Stimulated activated CD8-positive, alpha-beta memory T cell treated with anti-CD3 and anti-CD28 coated beads, Interleukin-12 subunit alpha, Interleukin-12 subunit beta, amount 100 ng/mL, for 24 hours (primary cell): Measurements from ENCODE around the gene ADORA2A.

Experiments
- DNase-seq: peaks from one replicate; pipeline ENCODE4 v3.0.0-alpha.2; 2020; ENCODE audit errors: extremely low read depth

Gene ADORA2A

DNA sequence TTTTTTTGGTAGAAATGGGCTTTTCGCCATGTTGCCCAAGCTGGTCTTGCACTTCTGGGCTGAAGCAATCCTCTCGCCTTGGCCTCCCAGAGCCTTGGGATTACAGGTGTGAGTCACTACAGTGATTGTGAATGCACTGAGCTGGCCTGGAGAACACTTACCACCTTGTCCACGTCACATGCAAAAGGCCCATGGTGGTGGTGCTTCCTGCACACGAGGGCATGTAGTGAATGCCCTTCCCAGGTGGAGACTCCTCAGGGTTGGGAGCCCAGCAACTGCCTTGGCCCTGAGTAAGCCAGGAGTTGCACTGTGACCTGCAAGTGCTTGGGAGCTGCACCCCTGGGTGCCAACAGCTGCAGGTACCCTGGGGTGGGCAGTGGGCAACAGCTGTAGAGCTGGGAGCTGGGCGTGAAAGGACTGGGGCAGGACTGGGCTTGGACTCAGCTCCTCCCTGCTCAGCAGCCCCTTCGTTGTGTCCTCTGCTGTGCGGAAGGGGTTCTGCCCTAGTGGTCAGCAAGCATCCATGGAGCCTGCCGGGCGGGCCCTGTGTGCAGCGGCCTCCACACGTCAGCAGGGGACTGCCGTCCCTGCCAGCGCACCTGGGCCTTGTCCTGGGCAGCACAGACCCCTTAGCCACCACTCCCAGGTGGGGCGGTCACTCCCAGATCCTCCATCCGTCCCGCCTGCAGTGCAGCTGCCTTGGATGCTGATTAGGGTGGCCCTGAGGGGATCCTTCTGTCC, 9.3 kb upstream of the ADORA2A start:
- no peak for DNase-seq

DNA sequence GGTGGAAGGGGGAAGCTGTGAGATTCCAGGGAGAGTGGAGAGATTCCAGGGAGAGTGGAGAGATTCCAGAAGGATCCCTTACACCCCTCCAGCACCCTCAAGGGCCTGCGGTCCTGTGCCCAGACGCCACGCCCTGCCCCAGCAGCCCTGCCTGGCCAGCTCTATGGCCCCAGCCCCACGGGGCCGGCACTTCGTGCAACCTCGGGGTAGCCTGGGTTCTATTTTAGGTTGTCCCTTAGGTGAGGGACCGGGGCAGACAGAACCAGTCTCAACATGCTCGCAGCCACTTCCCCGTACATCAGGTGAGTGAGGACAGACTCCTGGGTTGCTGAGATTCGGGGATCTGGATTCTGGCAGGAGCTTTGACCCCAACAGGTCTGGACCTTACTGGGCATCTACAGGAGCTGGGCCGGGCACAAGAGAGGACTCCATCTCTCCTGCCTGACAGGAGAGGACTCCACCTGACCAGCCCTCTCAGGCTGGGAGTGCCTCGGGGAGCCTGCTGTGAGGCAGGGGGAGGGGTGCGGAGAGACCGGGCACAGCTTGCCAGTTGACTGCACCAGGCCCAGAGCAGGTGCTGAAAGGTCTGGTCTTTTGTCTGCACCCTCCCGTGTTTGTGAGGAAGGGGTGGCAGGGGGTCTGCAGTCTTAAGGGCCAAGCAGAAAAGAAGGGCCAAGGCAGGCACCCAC, 8.5 kb upstream of the ADORA2A start:
- DNase-seq, result no peak

DNA sequence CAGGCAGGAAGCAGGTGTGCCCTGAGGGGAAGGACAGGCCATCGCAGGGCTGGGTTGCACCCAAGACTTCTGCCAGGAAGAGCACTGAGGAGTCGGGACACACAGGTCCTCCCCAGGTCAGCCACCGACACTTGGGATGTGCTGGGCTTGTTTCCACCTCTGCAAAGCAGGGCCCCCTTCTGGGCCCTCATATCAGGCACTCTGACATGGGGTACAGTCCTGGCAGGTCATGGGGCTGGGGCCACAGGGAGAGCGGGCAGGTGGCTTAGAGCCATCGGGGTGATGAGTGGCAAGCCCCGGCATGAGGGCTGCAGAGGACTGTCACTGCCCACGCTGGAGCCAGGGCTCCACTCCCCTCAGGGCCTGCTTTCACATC, 7.9 kb upstream of the ADORA2A start:
- DNase-seq, result no peak

DNA sequence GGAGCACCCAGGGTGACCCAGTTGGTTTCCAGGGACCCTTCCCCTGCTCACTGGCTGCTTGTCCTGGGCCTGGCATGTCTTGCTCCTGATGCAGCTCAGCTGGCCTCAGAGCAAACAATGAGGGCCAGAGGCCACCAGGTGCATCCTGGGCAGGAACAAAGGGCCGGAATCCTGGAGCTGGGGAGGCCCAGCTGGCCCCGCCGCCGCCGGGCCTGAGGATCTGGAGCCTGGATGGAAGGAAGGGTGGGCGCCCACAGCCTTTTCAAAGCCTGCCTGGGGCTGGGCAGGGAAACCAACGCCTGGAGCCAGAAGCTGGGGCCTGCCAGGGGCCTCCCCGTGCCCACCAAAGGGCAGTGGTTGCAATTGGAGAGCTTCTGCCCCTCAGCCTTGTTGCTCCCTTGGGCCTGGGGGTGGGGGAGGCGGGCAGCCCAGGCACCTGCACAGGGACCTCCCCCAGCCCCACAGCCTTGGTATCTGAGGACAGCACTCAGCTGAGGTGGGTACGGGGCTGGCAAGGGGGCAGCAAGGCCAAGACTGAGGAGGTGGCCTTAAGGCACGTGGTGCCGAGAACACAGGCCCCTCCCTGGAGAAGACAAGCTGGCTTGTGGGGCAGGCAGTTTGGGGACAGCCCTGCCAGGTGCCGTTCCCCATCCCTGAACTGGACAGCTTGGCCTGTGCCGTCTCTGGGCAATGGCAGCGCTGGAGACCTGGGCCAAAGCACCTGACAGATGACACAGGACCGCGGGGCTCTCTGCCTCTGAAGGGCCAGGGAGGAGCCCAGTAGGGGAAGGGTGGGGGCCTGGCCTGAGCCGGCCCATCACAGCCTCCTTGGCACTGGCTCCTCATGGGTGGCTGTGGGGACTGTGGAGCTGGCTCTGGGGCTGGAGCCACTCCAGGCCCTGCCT, 7.1 kb upstream of the ADORA2A start:
- DNase-seq, result no peak

DNA sequence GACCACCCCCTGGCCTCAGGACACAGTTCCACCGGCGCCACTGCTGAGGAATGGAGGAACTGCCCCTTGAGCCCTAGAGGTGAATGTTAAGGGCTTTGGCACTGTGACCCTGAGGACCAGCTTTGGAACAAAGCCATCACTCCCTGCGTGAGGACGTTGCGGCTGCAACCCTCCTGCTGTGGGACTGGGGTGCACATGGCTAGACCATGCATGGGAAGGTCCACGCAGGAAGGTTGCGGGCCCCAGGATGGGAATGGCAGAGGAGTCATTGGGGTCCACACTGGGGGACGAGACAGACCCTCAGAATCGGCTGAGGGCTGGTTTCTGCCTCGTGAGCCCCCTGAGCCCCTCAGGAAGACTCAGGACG, 6.4 kb upstream of the ADORA2A start:
- DNase-seq, result no peak

DNA sequence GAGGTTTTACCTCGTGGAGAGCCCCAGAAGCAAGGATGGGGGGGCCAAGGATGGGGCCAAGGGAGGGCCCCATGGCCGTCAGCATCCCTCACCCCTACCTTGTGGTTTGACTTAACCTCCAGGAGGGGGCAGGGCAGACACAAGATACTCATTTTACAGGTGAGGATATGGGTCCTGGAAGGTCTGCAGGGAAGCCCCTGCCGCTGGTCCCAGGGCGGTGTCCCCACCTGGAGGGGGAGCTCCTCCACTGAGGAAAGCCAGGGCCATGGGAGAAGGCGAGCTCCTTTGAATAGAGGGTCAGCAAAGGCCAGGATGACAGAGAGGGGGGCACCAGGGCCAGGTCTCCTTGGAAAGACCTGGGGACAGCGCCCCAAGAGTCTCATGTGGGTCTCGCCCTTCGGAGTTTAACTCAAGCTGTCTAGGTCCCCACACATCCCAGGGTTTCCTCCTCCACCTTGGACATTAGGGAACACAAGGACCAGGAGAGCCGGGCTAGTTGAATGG, 5.9 kb upstream of the ADORA2A start:
- DNase-seq, result no peak

DNA sequence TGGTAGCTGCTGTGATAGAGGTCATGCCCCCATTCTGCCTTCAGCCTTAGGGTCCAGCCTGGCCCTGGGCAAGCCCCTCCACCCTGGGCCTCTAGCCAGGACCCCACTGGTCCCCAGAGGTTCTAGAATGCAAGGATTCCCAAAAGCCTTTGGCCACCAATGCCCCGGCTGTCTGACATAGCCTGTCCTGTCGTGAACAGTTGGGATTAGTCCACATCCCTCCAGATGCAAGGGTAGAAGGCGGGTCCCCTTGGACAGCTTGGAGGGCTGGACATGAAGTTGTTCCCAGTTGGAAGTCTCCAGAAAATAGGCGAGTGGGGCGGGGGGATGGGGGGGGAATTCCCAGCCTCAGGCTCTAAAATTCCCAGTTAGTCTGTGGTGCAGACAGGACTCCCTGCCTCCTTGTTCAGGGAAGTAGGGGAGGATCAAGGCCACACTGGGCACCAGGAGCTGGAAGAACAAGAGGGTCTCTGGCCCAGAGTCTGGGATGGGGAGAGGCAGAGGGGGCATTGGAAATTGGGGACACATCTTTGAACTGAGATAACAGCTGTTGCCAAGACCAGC, 5.2 kb upstream of the ADORA2A start:
- no peak for DNase-seq

DNA sequence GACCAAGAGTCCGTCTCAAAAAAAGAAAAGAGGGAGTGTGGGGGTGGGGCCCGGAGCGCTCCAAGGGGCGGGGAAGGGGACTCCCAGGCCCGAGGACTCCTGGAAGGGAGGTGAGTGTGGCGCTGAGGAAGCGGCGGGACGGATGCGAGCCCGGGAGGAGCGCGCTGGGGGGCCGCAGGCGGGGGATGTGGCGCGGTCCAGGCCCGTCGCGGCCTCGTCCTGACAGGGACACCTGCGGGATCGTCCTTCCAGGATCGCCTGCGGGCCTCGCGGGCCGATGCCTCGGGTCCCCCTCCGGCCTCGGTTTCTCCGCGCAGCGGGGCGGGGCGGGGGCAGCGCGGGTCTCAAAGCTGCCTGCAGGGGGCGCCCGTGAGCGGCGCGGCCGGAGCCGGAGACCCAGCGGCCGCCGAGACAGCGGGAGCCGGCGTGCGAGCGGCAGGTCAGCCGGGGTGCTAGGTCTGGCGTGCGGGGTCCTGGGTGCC, 3.8 kb upstream of the ADORA2A start:
- no peak for DNase-seq

DNA sequence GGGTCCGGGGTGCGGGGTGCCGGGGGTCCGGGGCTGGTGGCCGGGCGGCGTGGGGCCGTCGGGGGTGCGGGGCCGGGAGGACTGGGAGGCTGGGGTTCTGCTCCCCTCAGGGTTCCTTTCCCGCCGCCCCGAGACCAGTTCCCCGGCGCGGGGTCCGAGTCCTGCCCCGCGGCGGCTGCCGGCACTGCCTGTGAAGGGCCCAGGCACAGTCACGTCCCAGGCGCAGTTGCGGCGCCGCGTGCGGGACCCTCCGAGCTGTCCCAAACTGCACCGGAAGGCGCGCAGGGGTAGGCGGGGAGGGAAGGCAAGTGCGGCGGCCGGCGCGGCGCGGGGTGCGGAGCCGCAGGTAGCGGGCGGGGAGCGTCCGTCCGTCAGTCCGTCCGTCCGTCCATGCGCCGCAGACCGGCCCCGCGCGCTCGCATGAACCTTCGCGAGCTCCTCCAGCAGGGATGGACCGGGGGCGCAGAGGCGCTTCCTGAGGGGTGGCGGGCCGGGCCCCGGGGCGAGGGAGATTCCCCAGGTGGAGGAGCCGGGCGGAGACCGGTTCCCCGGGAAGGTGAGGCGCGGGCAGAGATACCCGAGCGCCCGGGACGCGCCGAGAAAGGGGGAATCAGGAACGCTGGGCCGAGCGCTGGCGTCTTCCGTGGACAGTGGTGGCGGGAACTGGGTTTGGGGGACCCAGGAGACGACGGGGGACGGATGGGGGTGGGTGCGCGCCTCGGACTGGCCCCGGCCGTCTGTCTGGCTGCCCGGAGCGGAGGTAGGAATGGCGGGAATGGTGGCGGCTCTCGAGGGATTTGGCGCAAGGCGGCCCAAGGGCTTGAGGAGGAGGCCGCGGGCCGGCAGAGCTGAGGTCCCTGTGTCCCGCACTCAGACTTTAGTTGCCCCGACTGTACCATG, 3.1 kb upstream of the ADORA2A start:
- no peak for DNase-seq

DNA sequence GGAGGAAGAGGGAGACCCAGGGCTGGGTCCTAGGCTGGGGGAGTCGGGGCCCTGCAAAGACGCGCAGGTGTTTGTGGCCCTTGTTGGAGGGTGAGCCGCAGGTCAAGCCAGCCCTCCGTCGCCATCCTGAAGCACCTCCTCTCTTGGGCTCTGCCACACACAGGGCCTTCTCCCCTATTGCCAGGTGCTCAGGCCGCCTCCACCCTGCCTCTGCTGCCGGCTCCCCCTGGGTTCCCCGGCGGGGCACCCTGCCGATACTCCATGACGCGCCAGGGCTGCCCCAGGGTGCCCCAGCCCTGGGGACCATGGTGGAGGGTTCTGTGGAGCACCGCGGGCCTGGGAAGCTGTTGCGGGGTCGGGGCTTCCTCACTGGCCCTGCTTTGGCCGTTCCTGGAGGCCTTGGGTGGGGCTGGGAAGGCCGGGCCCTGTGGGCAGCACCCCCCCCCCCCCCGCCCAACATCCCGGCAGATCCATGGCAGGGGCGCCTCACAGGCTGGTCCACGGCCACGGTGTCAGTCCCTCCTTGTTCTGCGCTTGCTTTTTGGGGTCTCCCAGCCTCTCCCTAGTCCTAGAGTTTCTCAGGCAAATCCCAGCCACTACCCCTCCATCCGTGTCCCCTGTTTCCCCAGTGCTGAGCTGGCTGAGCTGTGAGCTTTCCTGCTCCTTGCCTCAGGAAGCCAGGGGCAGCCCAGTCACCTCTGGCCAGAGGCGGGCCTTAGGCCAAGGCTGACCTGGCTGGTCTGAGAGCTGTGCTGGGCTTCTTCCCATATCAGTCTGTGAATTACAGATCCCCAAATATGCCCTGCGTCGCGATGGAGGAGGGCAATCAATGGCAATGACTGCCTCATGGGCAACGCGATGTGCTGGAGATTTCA, 2.3 kb upstream of the ADORA2A start:
- no peak for DNase-seq

DNA sequence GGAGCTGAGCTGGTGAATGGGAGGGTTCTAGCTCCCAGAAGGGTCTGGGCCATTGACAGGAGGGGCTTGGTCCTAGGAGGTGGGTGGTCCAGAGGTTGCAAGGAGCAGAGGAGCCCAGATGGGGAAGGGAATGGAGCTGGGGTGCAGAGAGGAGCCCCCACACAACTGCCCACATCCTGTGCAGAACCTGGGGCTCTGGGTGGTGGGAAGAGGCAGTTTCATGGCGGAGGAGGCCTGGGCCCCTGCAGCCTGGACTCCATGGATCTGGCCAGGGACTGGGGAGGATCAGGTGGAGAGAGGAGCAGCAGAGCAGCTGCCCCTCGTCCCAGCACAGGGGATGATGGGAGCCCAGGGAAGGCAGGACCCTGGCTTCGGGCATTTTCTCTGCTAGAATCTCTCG, 963 bp upstream of the ADORA2A start:
- DNase-seq, result no peak

DNA sequence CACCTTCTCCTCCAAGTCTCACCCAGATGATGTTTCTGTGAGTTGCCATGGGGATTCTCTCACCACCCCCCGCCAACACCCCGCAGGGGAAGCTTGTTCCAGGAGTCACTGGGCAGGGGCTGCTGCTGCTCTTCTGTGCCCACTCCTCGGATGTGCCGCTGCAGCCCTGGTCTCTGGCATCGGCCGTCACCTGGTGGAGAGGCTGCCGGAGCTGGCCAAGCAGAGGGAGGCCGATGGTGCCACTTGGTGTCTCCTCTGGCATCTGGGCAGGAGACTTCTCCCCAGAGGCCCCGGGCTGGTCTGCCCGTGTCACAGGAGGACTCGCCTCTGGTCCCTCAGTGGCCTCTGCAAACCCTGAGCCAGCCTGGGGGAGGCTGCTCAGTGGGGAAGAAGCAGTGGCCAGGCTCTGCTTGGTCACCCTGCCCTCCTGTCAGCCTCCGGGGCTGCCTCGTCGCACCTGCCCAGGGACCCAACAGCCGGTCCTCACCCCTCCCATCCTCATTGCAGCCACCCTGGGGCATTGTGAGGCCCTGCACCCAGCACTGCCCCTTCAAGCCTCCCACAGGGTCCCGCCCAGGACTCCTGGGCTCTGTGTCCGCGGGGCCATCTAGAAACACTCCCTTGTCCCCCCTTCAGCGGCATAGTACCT, 424 bp upstream of the ADORA2A start:
- no peak for DNase-seq

DNA sequence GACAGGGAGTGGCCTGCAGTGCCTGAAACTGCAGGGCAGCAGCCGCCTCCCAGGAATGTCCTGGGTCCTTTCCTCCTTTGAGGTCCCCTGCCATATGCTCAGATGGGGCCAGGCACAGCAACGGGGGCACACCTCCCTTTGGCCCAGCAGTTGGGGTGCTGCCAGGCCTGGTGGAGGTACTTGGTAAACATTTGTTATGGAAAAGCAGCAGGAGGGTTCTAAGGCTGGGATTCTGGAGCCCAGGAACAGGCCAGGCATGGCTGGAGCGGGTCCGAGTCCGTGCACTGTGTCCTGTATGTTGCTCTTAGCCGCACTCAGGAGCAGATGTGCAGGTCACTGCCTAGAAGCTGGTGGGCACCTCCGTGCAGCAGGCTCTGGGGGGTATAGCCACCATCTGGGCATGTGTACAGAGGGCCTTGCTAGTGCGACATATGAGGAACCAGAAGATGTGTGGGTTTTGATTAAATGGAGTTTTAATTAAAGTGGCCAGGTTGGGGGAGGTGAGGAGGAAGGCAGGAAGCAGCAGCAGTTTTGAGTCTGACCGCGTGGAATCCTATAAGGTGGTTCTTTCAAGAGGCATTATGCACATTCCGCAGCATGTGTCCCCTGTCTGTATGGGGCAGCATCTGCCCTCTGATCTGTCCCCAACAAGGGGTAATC, 1.5 kb downstream of the ADORA2A start:
- no peak for DNase-seq

DNA sequence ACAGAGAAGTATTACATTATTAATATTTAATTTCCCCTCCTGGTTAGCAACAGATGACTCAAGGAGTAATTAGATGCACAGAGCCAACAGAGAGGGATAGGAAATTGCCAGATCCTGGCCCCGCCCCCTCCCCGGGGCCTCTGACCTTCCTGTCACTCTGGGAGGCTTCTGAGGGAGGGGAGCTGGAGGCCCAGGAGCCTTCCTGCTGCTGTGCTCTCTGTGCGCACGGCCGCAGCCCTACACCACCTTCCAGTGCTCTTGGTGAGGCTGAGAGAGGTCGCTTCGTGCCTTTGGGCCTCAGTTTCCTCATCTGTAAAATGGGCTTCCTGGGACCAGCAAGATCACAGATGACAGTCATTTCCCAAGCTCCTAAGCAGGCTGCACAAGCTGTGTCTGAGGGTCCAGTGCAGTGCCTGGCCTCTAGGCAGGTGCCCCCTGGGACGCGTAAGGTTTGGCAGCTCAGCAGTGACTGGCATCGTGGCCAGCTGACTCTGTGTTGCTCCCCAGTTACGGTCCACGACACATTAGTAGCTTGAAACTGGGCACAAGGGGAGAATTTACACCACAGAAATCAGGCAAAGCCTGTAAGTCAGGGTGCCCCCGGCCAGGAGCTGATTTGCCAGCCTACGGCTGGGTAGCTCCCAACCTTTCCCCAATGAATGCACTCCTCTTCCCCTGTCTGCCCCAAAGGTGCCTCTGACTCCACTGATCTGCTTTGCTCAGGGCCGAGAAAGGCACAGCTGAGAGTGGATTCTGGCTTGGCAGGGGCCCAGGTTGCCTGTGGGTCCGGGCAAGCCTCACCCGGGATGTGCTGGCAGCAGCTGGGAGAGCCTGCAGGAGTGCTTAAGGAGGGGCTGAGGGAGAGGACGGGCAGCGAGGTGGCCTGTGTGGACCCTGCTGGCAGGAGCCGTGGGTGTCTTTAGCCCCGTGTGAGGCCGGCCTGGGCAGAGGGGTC, 2.3 kb downstream of the ADORA2A start:
- DNase-seq, result no peak

DNA sequence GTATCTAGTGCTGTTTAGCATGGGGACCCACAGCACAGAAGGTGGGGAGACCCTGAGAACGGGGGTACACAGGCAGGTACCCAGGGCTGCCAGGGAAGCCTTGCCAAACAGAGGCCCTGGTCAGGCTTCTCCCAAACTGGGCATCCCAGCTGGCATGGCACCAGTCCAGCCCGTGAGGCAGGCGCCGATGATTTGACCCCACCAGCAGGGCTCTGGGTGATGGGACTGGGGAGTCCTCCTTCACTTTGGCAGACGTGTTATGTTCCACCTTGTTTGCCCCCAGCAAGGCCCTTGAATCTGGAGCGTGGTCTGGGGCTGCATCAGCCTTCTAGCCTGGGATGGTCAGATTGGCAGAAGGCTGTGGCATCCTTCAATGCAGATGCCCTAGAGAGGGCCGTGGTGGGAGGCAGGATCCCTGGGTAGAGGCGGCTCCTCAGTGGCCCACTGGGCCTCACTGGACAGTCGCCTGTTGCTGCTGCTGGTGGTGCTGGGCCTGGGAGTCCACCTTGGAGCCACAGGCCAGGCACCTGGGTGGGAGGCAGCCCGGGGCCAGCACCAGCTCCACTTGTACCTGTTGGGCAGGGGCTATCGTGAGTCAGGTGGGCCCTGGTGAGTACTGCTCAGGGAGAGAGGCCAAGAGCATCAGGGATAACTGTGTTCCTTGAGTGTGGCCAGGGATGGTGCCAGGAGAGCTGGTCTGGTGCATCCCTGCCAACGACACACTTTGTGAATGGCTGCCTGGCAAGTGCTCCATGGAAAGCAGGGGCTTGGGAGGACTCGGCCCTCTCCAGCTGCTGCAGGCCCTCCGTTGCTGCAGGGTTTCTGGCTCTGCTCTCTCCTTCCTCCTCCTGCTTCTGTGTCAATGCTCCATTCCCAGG, 3.3 kb downstream of the ADORA2A start:
- DNase-seq, result no peak

DNA sequence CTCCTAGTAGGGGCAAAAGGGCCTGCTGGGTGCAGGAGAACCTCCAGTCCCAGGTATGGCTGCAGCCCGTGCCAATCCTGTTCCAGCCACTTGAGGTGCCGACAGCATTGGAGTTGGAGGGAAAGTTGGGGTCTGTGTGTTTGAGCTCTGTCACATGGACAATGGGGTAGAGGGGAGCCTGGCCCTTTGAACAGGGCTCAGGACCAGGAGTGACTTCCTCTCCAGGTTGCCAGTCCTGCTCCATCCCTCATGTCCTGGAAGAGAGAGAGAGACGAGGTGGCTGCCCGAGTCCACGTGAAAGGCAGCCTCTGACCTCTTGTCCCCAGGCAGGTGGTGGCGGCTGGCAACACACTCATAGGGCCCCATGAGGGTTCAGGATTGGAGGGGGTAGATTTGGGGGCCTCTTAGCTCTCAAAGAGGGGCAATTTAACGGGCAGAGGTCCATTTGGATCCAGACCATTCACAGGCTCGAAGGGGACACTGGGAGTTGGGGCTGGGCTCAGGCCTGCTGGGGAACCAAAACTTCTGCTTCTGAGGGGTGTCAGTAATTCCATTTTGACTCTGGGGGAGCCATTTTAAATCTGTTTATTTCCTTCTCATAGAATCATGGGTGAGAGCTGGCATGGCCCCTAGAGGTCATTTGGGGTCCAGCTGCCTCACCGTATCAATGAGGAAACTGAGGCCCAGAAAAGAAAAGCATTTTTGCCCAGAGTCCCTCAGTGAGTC, 4.1 kb downstream of the ADORA2A start:
- DNase-seq, result no peak
